Endothelial cell of umbilical vein (primary cell): Measurements from ENCODE around the gene CEP70. TPM values are rescaled to one million over a fixed set of nuclear protein-coding genes. Genes with fewer than 3 reads are reported as not detected.

Experiments used
- BruUV-seq: library from RNA; stranded (reverse); fragments of 400-500 nt; replicated peaks from 2 replicates; lab custom pipeline; 2021; lab: Mats Ljungman, UMichigan
- CTCF ChIA-PET: fragments of 300-600, 350-600 bp; sonication (Branson Sonifier 250); formaldehyde crosslinking; loops from one replicate; lab custom pipeline; 2021; ENCODE audit warnings: antibody characterized with exemption, inconsistent platforms; lab: Charles Lee
- POLR2A ChIA-PET: fragments of 300-600, 350-600 bp; sonication (Branson Sonifier 250); formaldehyde crosslinking; loops from one replicate; lab custom pipeline; 2021; ENCODE audit warnings: antibody characterized with exemption, inconsistent platforms; lab: Charles Lee
- DNase-seq: peaks from one replicate; pipeline ENCODE4 v3.0.0-alpha.2; 2011; ENCODE audit warnings: low read depth, low spot score
- FAIRE-seq: peaks from 2 replicates; lab custom pipeline; 2011; peaks lifted over from hg19 to GRCh38; lab: Jason Lieb, UNC
- H2AFZ ChIP-seq: 2 replicates; pipeline ENCODE4 v1.6.0; 2012; ENCODE audit warnings: low read depth, low read length, control low read depth, inconsistent platforms
- H3K27ac ChIP-seq: 2 replicates; pipeline ENCODE4 v1.5.1; 2011; ENCODE audit warnings: low read depth, mild to moderate bottlenecking, control low read depth, low read length, moderate library complexity; ENCODE audit not compliant: insufficient read depth
- H3K27me3 ChIP-seq, 2 experiments: 2 replicates each; pipeline versions ENCODE4 v1.6.0 to v1.6.1; 2011; ENCODE audit warnings: low read length in 2 of 2, mixed read lengths in 1 of 2; ENCODE audit not compliant: control insufficient read depth in 2 of 2, insufficient read depth in 2 of 2
- H3K36me3 ChIP-seq, 2 experiments: 2 replicates in 1 of 2; 3 replicates in 1 of 2; pipeline ENCODE4 v1.5.1; 2011; ENCODE audit warnings: low read length in 2 of 2, mild to moderate bottlenecking in 1 of 2, moderate library complexity in 1 of 2; ENCODE audit not compliant: control insufficient read depth in 2 of 2, insufficient read depth in 2 of 2; ENCODE audit errors: extremely low read depth in 1 of 2
- H3K4me1 ChIP-seq: 3 replicates; pipeline ENCODE4 v1.5.1; 2011; ENCODE audit warnings: mild to moderate bottlenecking, low read length; ENCODE audit not compliant: control insufficient read depth, insufficient read depth; ENCODE audit errors: extremely low read depth
- H3K4me2 ChIP-seq: 2 replicates; pipeline ENCODE4 v1.6.1; 2011; ENCODE audit warnings: low read length, control low read depth, mixed read lengths; ENCODE audit not compliant: insufficient read depth
- H3K4me3 ChIP-seq, 3 experiments: fragments of 200-600 bp in 1 of 3; sonication (generic), shearing (Covaris generic) in 1 of 3; replicated peaks in 1 of 3; 2 replicates each; pipeline ENCODE4 v1.5.1; 2011 to 2016; ENCODE audit warnings: control low read depth in 3 of 3, low read length in 3 of 3, mild to moderate bottlenecking in 2 of 3, inconsistent platforms in 1 of 3, low read depth in 1 of 3, moderate library complexity in 1 of 3; ENCODE audit not compliant: insufficient read depth in 1 of 3
- H3K79me2 ChIP-seq: 2 replicates; pipeline ENCODE4 v1.6.0; 2012; ENCODE audit warnings: low read length, inconsistent platforms; ENCODE audit not compliant: control insufficient read depth, insufficient read depth
- H3K9ac ChIP-seq: replicated peaks from 2 replicates; pipeline ENCODE3; 2011; ENCODE audit warnings: low read length, control low read depth; ENCODE audit not compliant: insufficient read depth; ENCODE audit errors: extremely low read depth
- H3K9me1 ChIP-seq: replicated peaks from 3 replicates; pipeline ENCODE4 v1.6.0; 2011; ENCODE audit warnings: mild to moderate bottlenecking, low read length; ENCODE audit not compliant: control insufficient read depth, insufficient read depth; ENCODE audit errors: extremely low read depth
- H3K9me3 ChIP-seq: replicated peaks from 2 replicates; pipeline ENCODE4 v1.5.1; 2012; ENCODE audit warnings: low read length, inconsistent platforms; ENCODE audit not compliant: control insufficient read depth, insufficient read depth
- H4K20me1 ChIP-seq: replicated peaks from 2 replicates; pipeline ENCODE3; 2011; ENCODE audit warnings: mild to moderate bottlenecking, low read length; ENCODE audit not compliant: control insufficient read depth, insufficient read depth; ENCODE audit errors: extremely low read depth
- EZH2 ChIP-seq: IDR thresholded peaks from 2 replicates; pipeline ENCODE4 v1.6.1; 2012; ENCODE audit warnings: borderline replicate concordance, low read depth, mild to moderate bottlenecking, moderate library complexity, low read length, inconsistent platforms; ENCODE audit not compliant: severe bottlenecking
- FOS ChIP-seq: IDR thresholded peaks from 2 replicates; pipeline ENCODE4 v1.6.1; 2011; ENCODE audit warnings: mild to moderate bottlenecking, low read length, moderate library complexity, borderline replicate concordance; ENCODE audit not compliant: insufficient read depth
- GATA2 ChIP-seq: IDR thresholded peaks from 2 replicates; pipeline ENCODE4 v1.7.0; 2011; ENCODE audit warnings: low read depth, mild to moderate bottlenecking, moderate library complexity, mixed read lengths, low read length; ENCODE audit not compliant: insufficient read length, insufficient read depth
- JUN ChIP-seq: IDR thresholded peaks from 2 replicates; pipeline ENCODE4 v1.6.1; 2011; ENCODE audit warnings: borderline replicate concordance, low read depth; ENCODE audit not compliant: insufficient read length, insufficient read depth
- MYC ChIP-seq: IDR thresholded peaks from one replicate; pipeline ENCODE4 v1.6.1; 2011; ENCODE audit warnings: mild to moderate bottlenecking, low read depth, low read length
- POLR2A ChIP-seq: IDR thresholded peaks from 2 replicates; pipeline ENCODE4 v1.6.1; 2012; ENCODE audit warnings: low read depth, mild to moderate bottlenecking, control low read depth, low read length
- POLR2AphosphoS5 ChIP-seq: IDR thresholded peaks from 2 replicates; pipeline ENCODE4 v1.6.1; 2012; ENCODE audit warnings: low read depth, mild to moderate bottlenecking, control low read depth, low read length, moderate library complexity; ENCODE audit not compliant: insufficient read depth
- dilution Hi-C: fragments of 300-500 bp; cut with MboI; formaldehyde crosslinking; loops from one replicate; pipeline ENCODE4 v1.15.0; 2019; ENCODE audit warnings: low sequenced_read_pairs; ENCODE audit not compliant: extremely low pct_ligation_motif_present
- intact Hi-C: fragments of 100-400 bp; cut with micrococcal nuclease; formaldehyde crosslinking; loops from one replicate; pipeline ENCODE4 v1.10.0; 2022
- polyA plus RNA-seq, 4 experiments: library from polyadenylated mRNA; depleted of rRNA in 3 of 4; stranded (reverse) in 3 of 4; unstranded in 1 of 4; fragments of >200 nt; gene quantifications; 2 replicates each; pipeline versions ENCODE4 v1.2.1 to v1.2.3, GENCODE V29; 2011 to 2012; ENCODE audit warnings: missing spikeins in 1 of 4
- total RNA-seq: library from RNA; stranded (reverse); gene quantifications from 2 replicates; pipeline ENCODE4 v1.2.3, GENCODE V29; 2021
- TF ChIP-seq, protein P1 (sequence below), 2 donors: IDR thresholded peaks; 1 replicate in 1 of 2; 2 replicates in 1 of 2; pipeline ENCODE4 v1.5.1; 2011; ENCODE audit warnings: low read length in 2 of 2, mild to moderate bottlenecking in 2 of 2, moderate library complexity in 2 of 2, control low read depth in 1 of 2, inconsistent platforms in 1 of 2, low read depth in 1 of 2; ENCODE audit not compliant: insufficient read depth in 1 of 2; ENCODE audit errors: extremely low read depth in 1 of 2
- TF ChIP-seq, protein P2 (sequence below): IDR thresholded peaks from 2 replicates; pipeline ENCODE4 v1.6.1; 2011; ENCODE audit not compliant: insufficient read depth, insufficient read length

CEP70 gene
- total and polyA plus RNA-seq, 2 donors (not counting 3 experiments of a cell fraction or from before 2014, with no cell fraction given): 2.1 to 16.9 TPM

DNA sequence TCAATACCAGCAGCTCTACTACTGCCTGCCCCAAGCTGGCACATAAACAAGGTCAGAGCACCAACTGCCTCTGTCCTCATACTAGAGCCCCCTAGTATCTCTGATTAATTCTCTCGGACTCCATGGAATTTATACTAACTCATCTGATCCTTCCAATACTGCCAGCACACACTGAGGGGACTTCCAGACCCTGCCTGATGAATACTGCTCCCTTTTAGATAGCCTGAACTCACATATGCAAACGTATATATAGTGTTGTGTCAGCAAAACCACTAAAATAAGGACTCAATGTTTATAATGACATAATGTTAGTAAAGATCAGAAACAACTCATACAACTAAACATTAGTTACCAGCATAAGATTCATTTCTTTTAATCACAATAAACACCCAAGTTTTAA lies 25.0 kb downstream of the CEP70 start:
- H4K20me1 ChIP-seq: no peaks in the 10 kb centered on the region
- H3K4me2 ChIP-seq: no peak overlapping the region
- H3K4me3 ChIP-seq: no peak overlapping the region
- H3K9me3 ChIP-seq: no peaks in the 10 kb centered on the region
- no peaks in the 10 kb centered on the region for H3K79me2 ChIP-seq
- intact Hi-C loops: no loop called here
- no peaks in the 10 kb centered on the region for H3K4me1 ChIP-seq
- ChIA-PET CTCF (interaction anchor here (1.5 to 2.1 kb wide), 3 partner anchors 10 to 358 kb away, joined by 3 to 6 read pairs (median 4); partner anchors contain the start of gene CEP70), POLR2A (no interaction called here)
- H3K27me3 ChIP-seq: no peaks in the 10 kb centered on the region
- BruUV-seq: no TSS peak
- H2AFZ ChIP-seq: no peak overlapping the region
- H3K9ac ChIP-seq: no peak overlapping the region
- no peak for FAIRE-seq
- DNase-seq: no peak
- no peaks in the 10 kb centered on the region for H3K9me1 ChIP-seq
- H3K36me3 ChIP-seq: no peaks in the 10 kb centered on the region
- TF ChIP-seq MYC: no peak
- TF ChIP-seq POLR2AphosphoS5: no peak
- no peak for TF ChIP-seq FOS
- no peak for TF ChIP-seq POLR2A
- TF ChIP-seq, protein P1, sequence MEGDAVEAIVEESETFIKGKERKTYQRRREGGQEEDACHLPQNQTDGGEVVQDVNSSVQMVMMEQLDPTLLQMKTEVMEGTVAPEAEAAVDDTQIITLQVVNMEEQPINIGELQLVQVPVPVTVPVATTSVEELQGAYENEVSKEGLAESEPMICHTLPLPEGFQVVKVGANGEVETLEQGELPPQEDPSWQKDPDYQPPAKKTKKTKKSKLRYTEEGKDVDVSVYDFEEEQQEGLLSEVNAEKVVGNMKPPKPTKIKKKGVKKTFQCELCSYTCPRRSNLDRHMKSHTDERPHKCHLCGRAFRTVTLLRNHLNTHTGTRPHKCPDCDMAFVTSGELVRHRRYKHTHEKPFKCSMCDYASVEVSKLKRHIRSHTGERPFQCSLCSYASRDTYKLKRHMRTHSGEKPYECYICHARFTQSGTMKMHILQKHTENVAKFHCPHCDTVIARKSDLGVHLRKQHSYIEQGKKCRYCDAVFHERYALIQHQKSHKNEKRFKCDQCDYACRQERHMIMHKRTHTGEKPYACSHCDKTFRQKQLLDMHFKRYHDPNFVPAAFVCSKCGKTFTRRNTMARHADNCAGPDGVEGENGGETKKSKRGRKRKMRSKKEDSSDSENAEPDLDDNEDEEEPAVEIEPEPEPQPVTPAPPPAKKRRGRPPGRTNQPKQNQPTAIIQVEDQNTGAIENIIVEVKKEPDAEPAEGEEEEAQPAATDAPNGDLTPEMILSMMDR (IDR thresholded peaks at IDR 0.05; ENCODE audit: extremely low read depth in 1 of 2, insufficient read depth in 1 of 2, low read depth in 1 of 2, low read length in 2 of 2): no peak
- no peak for TF ChIP-seq EZH2
- no peak for TF ChIP-seq GATA2
- no peak for TF ChIP-seq JUN
- TF ChIP-seq, protein P2, sequence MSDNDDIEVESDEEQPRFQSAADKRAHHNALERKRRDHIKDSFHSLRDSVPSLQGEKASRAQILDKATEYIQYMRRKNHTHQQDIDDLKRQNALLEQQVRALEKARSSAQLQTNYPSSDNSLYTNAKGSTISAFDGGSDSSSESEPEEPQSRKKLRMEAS: no peak
- dilution Hi-C loops: no loop called here
- H3K27ac ChIP-seq: no peak overlapping the region
